Kidney epithelial cell (primary cell): ENCODE data around the gene VGLL4. TPM values are rescaled to one million over a fixed set of nuclear protein-coding genes. Genes with fewer than 3 reads are reported as not detected.

ENCODE experiments used
- DNase-seq: peaks from one replicate; pipeline ENCODE4 v3.0.0-alpha.2; 2010; ENCODE audit warnings: low read depth
- H3K27me3 ChIP-seq: 2 replicates; pipeline ENCODE4 v1.6.0; 2011; ENCODE audit warnings: low read length; ENCODE audit not compliant: control insufficient read depth, insufficient read depth
- H3K36me3 ChIP-seq: 2 replicates; pipeline ENCODE4 v1.5.1; 2011; ENCODE audit warnings: low read length; ENCODE audit not compliant: control insufficient read depth, insufficient read depth
- H3K4me3 ChIP-seq: 2 replicates; pipeline ENCODE4 v1.5.1; 2011; ENCODE audit warnings: low read depth, mild to moderate bottlenecking, control low read depth, low read length
- total RNA-seq: library from RNA; depleted of rRNA; stranded (reverse); fragments of >200 nt; gene quantifications from 2 replicates; pipeline ENCODE4 v1.2.3, GENCODE V29; 2015
- TF ChIP-seq, protein P1 (sequence below): IDR thresholded peaks from 2 replicates; pipeline ENCODE4 v1.5.1; 2011; ENCODE audit warnings: mild to moderate bottlenecking, moderate library complexity, low read length, control low read depth, inconsistent platforms; ENCODE audit not compliant: insufficient read depth, poor library complexity, severe bottlenecking

Gene VGLL4
- total RNA-seq, 1 donor from 2014 or later = 96.3 TPM

DNA sequence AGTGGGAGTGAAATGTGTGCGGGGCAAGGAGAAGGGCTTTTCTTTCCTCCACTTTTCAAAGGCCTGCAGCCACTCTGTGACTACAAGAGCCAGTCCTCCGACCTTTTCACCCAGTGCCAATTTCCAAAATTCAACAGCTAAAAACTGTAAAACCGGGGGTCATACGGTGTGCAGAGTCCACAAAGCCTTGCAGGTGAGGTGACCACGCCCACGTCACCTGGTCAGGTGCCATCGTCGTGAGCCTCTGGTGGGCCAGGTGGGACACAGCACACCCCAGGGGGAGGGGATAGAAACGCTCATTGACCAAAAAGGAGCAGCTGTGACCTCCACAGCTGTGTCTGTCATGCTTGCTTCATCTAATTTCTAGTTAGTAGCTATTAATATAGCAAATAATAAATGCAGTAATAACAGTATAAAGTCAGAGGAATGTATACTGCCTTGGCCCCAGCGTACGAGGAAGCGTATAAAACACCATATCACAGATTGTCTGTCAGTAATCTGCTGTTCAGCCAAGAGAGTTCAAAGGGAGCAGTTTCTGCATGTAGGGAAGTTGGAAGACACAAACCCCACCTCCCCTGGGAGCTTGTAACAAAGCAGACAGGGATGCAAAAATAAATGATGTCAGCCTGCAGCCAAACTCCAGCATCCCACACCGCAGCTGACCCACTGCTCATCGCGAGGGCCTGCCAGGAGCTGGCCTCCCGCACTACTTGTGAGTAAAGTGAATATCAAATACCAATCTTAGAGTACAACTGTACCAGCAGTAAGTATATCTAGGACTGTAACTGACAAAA is 86.7 kb downstream of the VGLL4 start:
- TF ChIP-seq, protein P1, sequence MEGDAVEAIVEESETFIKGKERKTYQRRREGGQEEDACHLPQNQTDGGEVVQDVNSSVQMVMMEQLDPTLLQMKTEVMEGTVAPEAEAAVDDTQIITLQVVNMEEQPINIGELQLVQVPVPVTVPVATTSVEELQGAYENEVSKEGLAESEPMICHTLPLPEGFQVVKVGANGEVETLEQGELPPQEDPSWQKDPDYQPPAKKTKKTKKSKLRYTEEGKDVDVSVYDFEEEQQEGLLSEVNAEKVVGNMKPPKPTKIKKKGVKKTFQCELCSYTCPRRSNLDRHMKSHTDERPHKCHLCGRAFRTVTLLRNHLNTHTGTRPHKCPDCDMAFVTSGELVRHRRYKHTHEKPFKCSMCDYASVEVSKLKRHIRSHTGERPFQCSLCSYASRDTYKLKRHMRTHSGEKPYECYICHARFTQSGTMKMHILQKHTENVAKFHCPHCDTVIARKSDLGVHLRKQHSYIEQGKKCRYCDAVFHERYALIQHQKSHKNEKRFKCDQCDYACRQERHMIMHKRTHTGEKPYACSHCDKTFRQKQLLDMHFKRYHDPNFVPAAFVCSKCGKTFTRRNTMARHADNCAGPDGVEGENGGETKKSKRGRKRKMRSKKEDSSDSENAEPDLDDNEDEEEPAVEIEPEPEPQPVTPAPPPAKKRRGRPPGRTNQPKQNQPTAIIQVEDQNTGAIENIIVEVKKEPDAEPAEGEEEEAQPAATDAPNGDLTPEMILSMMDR = no peak
- Histone ChIP-seq H3K27me3 (no peaks in the 10 kb centered on the region), H3K36me3 (peaks cover 5% of the 10 kb centered on the region), H3K4me3 (no peak overlapping the region)
- no peak for DNase-seq

DNA sequence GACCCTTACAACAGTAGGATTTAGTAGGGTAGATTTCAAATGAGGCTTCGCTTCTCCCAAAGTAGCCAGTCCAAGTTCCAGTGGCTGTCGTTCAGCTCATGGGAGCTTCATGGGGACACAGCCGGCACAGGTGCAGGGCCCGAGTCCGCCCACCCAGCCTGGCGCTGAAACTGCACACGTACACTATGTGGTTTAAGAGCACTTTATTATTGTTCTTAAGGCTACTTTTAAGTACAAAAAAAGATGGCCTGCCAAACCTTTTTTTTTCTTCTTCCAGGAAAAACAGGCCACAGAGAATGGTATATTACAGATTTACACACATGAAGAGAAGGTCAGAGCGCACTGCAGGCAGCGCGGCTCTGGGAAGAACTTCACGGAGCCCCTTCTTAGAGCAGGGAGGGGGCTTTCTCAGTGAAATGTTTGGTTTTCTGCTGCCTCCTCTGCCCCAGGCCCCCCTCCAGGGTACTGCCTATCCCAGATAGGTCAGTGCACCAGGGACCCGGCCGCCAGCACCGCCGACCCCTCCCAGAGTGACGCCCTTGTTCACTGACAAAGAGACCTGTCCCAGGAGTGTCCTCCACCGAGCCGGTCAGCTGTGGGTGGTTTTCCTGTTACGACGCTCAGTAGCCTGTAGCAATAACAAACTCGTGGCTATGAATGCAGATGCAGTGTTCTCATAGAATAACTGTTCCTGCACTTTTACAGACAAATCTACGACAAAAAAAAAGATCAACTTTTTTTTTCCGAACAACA is 87.7 kb downstream of the VGLL4 start:
- Histone ChIP-seq H3K36me3 (peaks cover 5% of the 10 kb centered on the region), H3K27me3 (no peaks in the 10 kb centered on the region), H3K4me3 (no peak overlapping the region)
- DNase-seq = no peak
- TF ChIP-seq, protein P1 = no peak

DNA sequence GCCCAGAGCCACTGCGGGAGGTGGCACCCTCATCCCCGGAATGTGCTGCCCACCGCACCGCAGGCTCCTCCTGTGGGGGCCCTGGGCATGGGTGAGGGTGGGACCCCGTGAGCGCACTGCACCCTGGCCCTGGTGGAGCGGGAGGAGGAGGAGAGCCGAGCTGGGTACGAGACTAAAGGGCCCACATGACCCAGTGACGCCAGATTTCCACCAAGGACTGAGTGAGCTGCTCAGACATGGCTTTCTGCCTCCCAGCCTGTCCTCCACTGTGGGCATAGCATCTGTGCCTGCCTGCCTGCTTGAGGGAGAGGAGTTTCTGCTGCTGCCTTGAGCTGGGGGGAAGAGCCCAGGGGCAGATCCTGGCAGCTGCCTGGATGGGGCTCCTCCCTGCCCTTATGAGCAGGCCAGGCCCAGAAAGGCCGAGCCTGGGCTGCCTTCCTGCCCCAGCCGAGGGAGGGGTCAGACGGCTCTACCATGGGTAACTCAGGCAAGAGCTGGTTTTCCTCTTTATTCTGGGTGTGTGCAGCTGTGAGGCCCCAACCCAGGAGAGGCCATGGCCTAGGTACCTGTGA is 88.4 kb downstream of the VGLL4 start:
- Histone ChIP-seq H3K4me3 (no peak overlapping the region), H3K27me3 (no peaks in the 10 kb centered on the region), H3K36me3 (peaks cover 5% of the 10 kb centered on the region)
- no peak for DNase-seq
- TF ChIP-seq, protein P1 = no peak

DNA sequence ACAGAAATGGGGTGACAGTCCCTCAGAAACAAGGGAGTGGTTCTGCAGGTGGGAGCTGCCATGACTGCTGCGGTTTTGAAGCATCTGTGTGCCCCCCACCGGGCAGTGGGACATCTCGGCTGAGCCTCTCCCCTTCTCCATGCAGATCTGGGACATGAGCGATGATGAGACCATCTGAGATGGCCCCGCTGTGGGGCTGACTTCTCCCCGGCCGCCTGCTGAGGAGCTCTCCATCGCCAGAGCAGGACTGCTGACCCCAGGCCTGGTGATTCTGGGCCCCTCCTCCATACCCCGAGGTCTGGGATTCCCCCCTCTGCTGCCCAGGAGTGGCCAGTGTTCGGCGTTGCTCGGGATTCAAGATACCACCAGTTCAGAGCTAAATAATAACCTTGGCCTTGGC is 89.0 kb downstream of the VGLL4 start:
- no peak for DNase-seq
- H3K36me3 ChIP-seq = peaks cover 5% of the 10 kb centered on the region
- TF ChIP-seq, protein P1 = no peak
- no peak overlapping the region for H3K4me3 ChIP-seq
- H3K27me3 ChIP-seq = no peaks in the 10 kb centered on the region

DNA sequence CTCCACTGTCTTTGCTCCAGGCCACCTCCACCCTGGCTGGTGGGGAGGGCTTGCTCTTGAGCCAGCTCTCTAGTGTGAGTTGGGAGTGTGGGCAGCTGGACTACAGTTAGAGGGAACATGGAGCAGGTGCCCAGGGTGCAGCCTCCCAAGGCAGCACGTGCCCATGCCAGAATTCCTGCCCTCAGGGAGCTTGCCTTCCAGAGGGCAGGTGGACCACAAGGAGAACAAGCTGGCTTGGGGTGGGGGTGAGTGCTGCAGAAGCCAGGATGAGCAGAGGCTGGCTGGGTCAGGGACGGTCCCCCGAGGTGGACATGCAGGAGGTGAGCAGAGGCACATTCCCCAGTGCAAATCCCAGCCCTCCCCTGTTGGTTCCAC is 89.5 kb downstream of the VGLL4 start:
- peaks cover 5% of the 10 kb centered on the region for H3K36me3 ChIP-seq
- TF ChIP-seq, protein P1 = no peak
- no peak for DNase-seq
- H3K27me3 ChIP-seq = no peaks in the 10 kb centered on the region
- H3K4me3 ChIP-seq = no peak overlapping the region
